A549 (cell line): Measurements from ENCODE around the gene COL19A1.

Experiments used
- CHD2 ChIP-seq: fragments of 150-350 bp; IDR thresholded peaks from 2 replicates; pipeline ENCODE4 v1.6.1; 2014; ENCODE audit warnings: low read length; ENCODE audit not compliant: partially characterized antibody
- EHMT2 ChIP-seq: fragments of 200-600 bp; sonication (generic); IDR thresholded peaks from 2 replicates; pipeline ENCODE4 v1.6.1; 2016; ENCODE audit warnings: antibody characterized with exemption, low read depth, mild to moderate bottlenecking, moderate library complexity
- EP300 ChIP-seq, 2 experiments: fragments of >200 bp; sonication (Bioruptor Twin); formaldehyde crosslinking; IDR thresholded peaks; 2 replicates in 1 of 2; 3 replicates in 1 of 2; pipeline ENCODE4 v1.6.1; 2016 to 2017
- HDAC2 ChIP-seq: fragments of 200-600 bp; sonication (generic); IDR thresholded peaks from 2 replicates; pipeline ENCODE4 v1.6.1; 2016
- HOXB5 ChIP-seq: fragments of 250-450 bp; sonication (Bioruptor Pico); IDR thresholded peaks from 2 replicates; pipeline ENCODE4 v1.5.0; 2020; ENCODE audit warnings: mild to moderate bottlenecking, moderate library complexity
- MAZ ChIP-seq: fragments of 150-350 bp; IDR thresholded peaks from 2 replicates; pipeline ENCODE4 v1.6.1; 2014; ENCODE audit warnings: antibody characterized with exemption, low read depth, low read length, borderline replicate concordance
- MYC ChIP-seq: IDR thresholded peaks from 2 replicates; pipeline ENCODE4 v1.6.1; 2012; ENCODE audit warnings: mild to moderate bottlenecking, inconsistent platforms, low read length, improper control_type of control experiment, borderline replicate concordance
- POLR2A ChIP-seq: IDR thresholded peaks from 2 replicates; pipeline ENCODE4 v1.6.1; 2012; ENCODE audit warnings: mild to moderate bottlenecking, low read length
- RCOR1 ChIP-seq: fragments of 150-350 bp; IDR thresholded peaks from 2 replicates; pipeline ENCODE4 v1.6.1; 2014; ENCODE audit warnings: antibody characterized with exemption, low read length, low read depth
- SMC3 ChIP-seq: fragments of >200 bp; sonication (Bioruptor Twin); formaldehyde crosslinking; IDR thresholded peaks from 3 replicates; pipeline ENCODE4 v1.6.1; 2018; ENCODE audit warnings: inconsistent platforms
- TF ChIP-seq, protein P1 (sequence below): fragments of >200 bp; sonication (Bioruptor Twin); formaldehyde crosslinking; IDR thresholded peaks from 3 replicates; pipeline ENCODE4 v1.5.1; 2016

GRCh38 chr6:69883551-69883950 is 17.2 kb downstream of the COL19A1 start:
- no peak for TF ChIP-seq POLR2A
- TF ChIP-seq, protein P1, sequence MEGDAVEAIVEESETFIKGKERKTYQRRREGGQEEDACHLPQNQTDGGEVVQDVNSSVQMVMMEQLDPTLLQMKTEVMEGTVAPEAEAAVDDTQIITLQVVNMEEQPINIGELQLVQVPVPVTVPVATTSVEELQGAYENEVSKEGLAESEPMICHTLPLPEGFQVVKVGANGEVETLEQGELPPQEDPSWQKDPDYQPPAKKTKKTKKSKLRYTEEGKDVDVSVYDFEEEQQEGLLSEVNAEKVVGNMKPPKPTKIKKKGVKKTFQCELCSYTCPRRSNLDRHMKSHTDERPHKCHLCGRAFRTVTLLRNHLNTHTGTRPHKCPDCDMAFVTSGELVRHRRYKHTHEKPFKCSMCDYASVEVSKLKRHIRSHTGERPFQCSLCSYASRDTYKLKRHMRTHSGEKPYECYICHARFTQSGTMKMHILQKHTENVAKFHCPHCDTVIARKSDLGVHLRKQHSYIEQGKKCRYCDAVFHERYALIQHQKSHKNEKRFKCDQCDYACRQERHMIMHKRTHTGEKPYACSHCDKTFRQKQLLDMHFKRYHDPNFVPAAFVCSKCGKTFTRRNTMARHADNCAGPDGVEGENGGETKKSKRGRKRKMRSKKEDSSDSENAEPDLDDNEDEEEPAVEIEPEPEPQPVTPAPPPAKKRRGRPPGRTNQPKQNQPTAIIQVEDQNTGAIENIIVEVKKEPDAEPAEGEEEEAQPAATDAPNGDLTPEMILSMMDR, result no peak
- no peak for TF ChIP-seq CHD2
- no peak for TF ChIP-seq MYC
- no peak for TF ChIP-seq SMC3
- TF ChIP-seq HOXB5 (CRISPR knock-in tag), result no peak
- TF ChIP-seq EP300 (IDR thresholded peaks at IDR 0.05), result no peak
- TF ChIP-seq EHMT2, result no peak
- TF ChIP-seq RCOR1, result no peak
- TF ChIP-seq MAZ, result no peak
- TF ChIP-seq HDAC2, result no peak
